DMS153 (cell line): Measurements from ENCODE around the gene BORCS8.
"Not testable (repeated sequence)": the region's sequence is repeated elsewhere in the genome, so short reads cannot be mapped to it uniquely, and the experiment has no call there.

Experiments used
- DNase-seq: peaks from one replicate; lab custom pipeline; 2025; lab: John Stamatoyannopoulos, UW

The BORCS8 gene

DNA sequence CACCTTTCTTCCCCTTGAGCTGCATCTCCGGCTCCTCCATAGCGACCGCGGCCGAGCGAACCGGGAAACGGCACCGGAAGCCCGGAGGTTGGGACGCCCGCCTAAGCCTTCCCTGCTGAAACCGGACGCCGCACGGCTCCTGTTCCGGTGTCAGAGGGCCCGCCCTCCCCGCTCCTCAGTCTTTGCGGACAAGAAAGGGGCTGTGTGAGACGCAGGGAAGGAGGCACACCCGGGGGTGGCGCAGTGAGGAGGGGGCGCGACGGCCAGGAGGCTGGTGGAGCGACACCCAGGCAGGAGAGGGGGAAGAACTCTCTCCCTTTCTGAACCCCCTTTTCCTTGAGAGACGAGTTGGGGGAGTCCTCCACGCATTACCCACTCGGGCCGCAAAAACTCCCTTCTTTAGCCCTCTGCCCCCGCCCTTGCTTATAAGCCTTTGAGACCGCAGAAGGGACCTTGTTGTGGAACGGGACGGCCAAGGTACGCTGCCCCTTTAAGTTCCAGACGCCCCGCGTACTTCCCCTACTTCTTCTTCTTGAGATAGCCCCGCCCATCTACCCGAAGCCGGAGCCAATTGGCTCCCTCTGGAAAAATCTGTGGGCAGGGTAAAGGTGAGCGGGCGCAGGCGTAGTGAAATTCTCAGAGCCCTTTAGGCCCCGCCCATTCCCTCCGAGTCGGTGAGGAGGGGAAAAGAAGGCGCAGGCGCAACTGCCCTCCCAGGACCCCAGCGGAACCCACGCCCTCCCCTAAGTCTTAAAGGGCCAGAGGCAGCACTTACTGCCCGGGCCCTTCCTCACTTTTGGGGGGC, at the start of gene BORCS8, which contains the start of gene RFXANK:
BORCS8 (minus strand) TSS at position 75 of the 805 bp plus-strand sequence; CDS start at position 40, 35 bp downstream.
RFXANK (plus strand) TSS at position 181 of the 805 bp plus-strand sequence. CDS start 1,689 bp downstream, outside the sequence.
- DNase-seq, result peak; percentile 98

DNA sequence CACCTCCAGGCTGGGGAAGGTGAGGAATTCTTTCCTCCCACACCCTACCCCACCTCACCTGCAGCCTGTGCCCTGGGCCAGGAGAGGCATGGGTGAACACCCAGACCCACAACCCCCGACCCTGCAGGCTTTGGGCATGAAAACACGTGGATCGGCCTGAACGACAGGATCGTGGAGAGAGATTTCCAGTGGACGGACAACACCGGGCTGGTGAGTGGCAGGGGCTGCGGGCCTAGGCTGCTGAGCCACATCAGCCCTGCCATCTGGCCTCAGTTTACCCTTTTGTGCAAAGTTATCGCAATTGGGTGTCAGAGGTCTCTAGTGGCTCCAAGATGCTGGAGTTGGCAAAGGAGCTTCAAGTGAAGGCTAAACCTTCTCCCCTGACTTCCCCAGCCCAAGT, 48.5 kb upstream of the BORCS8 start:
- no peak for DNase-seq

DNA sequence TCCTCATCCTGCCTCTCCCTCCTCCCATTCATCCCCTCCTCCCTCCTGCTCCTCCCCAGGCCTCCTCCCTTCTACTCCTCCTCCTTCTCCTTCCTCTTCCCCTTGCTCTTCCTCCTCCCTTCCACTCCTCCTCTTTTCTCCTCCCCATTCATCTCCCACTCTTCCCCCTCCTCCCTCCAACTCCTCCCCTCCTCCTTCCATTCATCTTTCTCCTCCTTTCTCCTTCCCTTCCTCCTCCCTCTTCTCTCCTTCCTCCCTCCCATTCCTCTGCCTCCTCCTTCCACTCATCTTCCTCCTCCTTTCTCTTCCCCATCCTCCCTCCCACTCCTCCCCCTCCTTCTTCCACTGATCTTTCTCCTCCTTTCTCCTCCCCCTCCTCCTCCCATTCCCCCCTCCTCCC, 47.7 kb upstream of the BORCS8 start:
- no peak for DNase-seq

DNA sequence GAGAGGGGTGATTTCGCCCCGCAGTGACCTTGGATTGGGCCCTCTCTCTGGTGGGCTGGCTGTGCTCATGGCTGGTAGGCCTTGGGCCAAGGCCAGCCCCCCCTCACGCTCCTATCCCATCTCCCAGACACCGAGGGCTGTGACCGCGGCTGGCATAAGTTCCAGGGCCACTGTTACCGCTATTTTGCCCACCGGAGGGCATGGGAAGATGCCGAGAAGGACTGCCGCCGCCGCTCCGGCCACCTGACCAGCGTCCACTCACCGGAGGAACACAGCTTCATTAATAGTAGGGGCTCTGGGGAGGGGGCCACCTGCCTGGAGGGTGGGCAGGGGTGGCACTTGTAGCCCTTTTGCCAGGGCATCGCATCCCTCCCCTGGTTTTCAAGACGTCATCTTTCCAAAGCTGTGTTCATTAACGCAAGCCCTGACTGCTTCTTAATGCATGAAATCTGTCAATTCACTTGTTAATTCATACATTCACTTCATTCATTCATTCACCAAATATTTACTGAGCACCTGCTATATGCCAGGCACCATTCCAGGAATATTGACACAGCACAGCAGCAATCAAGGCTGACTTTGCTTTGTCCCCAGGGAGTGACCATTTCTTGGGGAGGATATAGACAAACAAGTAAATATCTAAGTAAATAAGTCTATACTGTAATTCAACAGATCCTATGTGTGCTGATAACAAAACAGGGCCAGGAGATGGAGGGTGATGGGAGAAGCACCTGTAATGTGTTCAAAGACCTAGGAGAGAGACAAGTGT, 46.4 kb upstream of the BORCS8 start:
- DNase-seq, result no peak

DNA sequence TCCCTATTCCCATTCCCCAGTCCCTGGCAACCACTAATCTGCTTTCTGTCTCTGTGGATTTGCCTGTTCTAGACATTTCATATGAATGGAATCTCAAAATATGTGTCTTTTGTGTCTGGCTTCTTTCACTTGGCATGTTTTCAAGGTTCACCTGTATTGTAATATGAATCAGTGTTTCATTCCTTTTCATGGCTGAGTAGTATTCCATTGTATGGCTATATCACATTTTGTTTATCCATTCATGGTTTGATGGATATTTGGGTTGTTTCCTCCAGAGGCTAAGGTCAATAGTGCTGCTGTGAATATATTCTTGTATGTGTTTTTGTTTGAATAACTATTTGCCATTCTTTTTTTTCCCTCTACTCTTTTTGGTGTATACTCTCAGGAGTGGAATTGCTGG, 44.2 kb upstream of the BORCS8 start:
- no peak for DNase-seq

- DNase-seq, result no peak
These were observed 42.4 kb upstream of the BORCS8 start for GRCh38 chr19:19234220-19234816.

GRCh38 chr19:19232261-19232721, 40.3 kb upstream of the BORCS8 start:
- no peak for DNase-seq

DNA sequence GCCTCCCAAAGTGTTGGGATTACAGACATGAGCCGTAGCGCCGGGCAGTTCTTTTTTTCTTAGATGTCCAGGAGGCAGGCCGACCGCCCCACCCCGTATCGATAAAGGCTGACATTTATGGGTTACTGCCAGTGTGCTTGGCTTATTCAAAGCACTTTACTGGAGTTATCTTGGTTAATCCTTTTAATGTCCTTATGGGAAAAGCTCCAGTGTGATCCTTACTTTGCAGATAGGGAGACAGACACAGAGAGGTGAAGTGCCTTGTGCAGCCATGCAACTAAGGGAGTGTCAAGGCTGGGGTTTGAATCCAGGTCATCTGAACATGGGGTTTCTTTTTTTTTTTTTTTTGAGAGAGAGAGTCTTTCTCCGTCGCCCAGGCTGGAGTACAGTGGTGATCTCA, 39.0 kb upstream of the BORCS8 start:
- DNase-seq, result no peak

DNA sequence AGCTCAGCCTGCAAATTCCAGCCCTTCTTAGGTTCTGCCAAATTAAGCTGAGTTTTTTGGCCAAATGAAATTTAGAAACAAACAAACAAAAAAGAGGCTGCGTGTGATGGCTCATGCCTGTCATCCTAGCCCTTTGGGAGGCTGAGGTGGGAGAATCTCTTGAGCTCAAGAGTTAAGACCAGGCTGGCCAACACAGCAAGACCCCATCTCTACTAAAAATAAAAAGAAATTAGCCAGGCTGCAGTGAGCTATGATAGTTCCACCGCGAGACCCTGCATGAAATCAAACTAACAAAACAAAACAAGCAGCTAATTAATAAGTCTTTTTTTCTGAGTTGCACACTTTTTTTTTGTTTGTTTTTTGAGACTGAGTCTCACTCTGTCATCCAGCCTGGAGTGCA, 37.7 kb upstream of the BORCS8 start:
- DNase-seq, result no peak

DNA sequence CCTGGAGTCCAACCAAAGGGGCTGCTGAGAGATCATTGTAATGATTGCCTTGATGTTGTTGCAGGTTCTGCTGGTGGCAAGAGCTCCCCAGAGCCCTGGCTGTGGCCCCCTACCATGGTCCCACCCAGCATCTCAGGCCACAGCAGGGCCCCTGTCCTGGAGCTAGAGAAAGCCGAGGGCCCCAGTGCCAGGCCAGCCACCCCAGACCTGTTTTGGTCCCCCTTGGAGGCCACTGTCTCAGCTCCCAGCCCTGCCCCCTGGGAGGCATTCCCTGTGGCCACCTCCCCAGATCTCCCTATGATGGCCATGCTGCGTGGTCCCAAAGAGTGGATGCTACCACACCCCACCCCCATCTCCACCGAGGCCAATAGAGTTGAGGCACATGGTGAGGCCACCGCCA, 35.3 kb upstream of the BORCS8 start:
- no peak for DNase-seq

DNA sequence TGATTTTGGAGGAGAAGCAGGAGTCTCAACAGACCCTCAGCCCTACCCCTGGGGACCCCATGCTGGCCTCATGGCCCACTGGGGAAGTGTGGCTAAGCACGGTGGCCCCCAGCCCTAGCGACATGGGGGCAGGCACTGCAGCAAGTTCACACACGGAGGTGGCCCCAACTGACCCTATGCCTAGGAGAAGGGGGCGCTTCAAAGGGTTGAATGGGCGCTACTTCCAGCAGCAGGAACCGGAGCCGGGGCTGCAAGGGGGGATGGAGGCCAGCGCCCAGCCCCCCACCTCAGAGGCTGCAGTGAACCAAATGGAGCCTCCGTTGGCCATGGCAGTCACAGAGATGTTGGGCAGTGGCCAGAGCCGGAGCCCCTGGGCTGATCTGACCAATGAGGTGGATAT, 34.7 kb upstream of the BORCS8 start:
- no peak for DNase-seq

- no peak for DNase-seq
These were observed 34.3 kb upstream of the BORCS8 start for GRCh38 chr19:19226204-19226603.

- peak; percentile 85 for DNase-seq
These were observed 33.0 kb upstream of the BORCS8 start for GRCh38 chr19:19224852-19225494.

GRCh38 chr19:19224150-19224851, 32.3 kb upstream of the BORCS8 start:
- no peak for DNase-seq

GRCh38 chr19:19223636-19224035, 31.7 kb upstream of the BORCS8 start:
- no peak for DNase-seq

DNA sequence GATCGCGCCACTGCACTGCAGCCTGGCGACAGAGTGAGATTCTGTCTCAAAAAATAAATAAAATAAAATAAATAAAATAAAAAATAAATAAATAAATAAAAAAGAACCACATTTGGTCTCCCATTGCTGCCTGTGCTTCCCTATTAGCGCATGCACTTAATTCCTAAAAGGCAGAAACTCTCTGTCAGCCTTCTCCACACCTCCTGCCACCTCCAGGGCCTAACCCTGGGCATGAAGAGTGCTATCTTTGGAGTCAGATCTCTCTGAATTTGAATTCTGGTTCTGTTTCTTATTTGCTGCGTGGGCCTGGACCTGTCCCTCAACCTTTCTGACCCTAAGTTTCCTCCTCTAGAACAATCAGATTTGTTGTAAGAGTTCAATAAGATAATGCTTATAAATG, 31.1 kb upstream of the BORCS8 start:
- DNase-seq, result no peak

- DNase-seq, result not testable (repeated sequence)
These were observed 29.0 kb upstream of the BORCS8 start for GRCh38 chr19:19221000-19221399.

GRCh38 chr19:19218911-19219310, 27.0 kb upstream of the BORCS8 start:
- DNase-seq, result no peak

GRCh38 chr19:19217099-19217498, 25.1 kb upstream of the BORCS8 start:
- no peak for DNase-seq

DNA sequence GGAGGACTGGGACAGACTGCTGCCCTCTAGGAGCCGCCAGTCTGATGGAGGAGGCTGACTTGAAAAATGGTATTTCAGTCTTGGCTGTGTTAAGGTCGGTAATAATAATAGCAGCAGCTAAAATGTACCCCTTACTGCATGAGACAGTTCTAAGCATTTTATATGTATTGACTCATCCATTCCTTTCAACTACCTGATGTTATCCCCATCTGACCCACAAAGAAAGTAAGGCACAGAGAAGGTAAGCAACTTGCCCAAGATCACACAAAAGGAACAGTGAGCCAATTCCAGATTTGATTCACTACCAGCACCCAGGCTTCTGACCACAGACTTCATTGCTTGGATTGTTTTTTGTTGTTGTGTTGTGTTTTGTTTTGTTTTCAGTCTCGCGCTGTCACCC, 23.8 kb upstream of the BORCS8 start:
- DNase-seq, result no peak

DNA sequence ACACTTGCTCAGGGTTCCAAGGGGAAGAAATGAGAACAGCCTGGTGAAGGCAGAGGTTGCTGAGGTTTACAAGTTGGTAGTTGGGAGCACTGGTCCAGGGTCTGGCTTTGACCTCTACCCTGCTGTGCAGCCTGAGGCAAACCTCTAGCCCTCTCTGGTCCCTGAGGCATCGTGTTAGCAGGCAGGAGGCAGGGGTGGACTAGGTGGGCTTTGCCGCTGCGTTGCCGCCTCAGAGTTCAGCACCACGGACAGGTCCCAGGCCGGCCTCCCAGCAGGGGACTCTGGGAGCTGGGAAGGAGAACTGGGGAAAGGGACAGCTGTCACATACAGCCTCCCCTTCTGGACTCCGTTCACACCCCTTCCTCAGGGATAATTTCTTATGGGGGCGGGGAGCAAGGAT, 22.9 kb upstream of the BORCS8 start:
- DNase-seq, result no peak

- no peak for DNase-seq
These were observed 22.2 kb upstream of the BORCS8 start for GRCh38 chr19:19214159-19214490.
